GM13976 (cell line): ENCODE results near the gene PYDC1.
A peak's percentile ranks its signal among the peaks of the same experiment; 100 is the strongest.
"Not testable (repeated sequence)": the region's sequence is repeated elsewhere in the genome, so short reads cannot be mapped to it uniquely, and the experiment has no call there.

Source experiments
- DNase-seq: peaks from one replicate; pipeline ENCODE4 v3.0.0; 2012; ENCODE audit warnings: low spot score
- CTCF ChIP-seq: IDR thresholded peaks from 2 replicates; pipeline ENCODE4 v1.5.1; 2012; ENCODE audit warnings: borderline replicate concordance, mild to moderate bottlenecking; ENCODE audit not compliant: insufficient read depth; ENCODE audit errors: extremely low read depth, missing control alignments, control extremely low read depth
- in situ Hi-C: fragments of 300-500 bp; cut with MboI; formaldehyde crosslinking; loops from one replicate; pipeline ENCODE4 v1.12.0; 2022; ENCODE audit warnings: low sequenced_read_pairs, mixed read lengths, inconsistent platforms; ENCODE audit not compliant: unreplicated experiment

PYDC1 gene

GRCh38 chr16:31183432-31184428 lies 33.2 kb downstream of the PYDC1 start:
- TF ChIP-seq CTCF = no peak
- no peak for DNase-seq
- in situ Hi-C loops = loop anchor here (25.0 kb wide), 1 partner anchor 179 kb away; the partner anchor contains the start of gene ITGAX

GRCh38 chr16:31182391-31182790 lies 34.5 kb downstream of the PYDC1 start:
- no peak for TF ChIP-seq CTCF
- DNase-seq = no peak
- in situ Hi-C loops = loop anchor here (25.0 kb wide), 1 partner anchor 180 kb away; the partner anchor contains the start of gene ITGAX

GRCh38 chr16:31181102-31181830 lies 35.7 kb downstream of the PYDC1 start:
- no peak for DNase-seq
- in situ Hi-C loops = loop anchor here (25.0 kb wide), 1 partner anchor 181 kb away; the partner anchor contains the start of gene ITGAX
- no peak for TF ChIP-seq CTCF

GRCh38 chr16:31179747-31180459 lies 37.0 kb downstream of the PYDC1 start, which contains the start of gene FUS:
FUS (plus strand) TSS chr16:31180139; CDS start chr16:31180215, 76 bp downstream.
- in situ Hi-C loops = loop anchor here (25.0 kb wide), 1 partner anchor 182 kb away; the partner anchor contains the start of gene ITGAX
- peak; percentile 96 for DNase-seq
- no peak for TF ChIP-seq CTCF

- no peak for DNase-seq
- TF ChIP-seq CTCF = no peak
- in situ Hi-C loops = loop anchor here (25.0 kb wide), 1 partner anchor 183 kb away; the partner anchor contains the start of gene ITGAX
Measured at GRCh38 chr16:31179219-31179746, 37.7 kb downstream of the PYDC1 start.

- in situ Hi-C loops = loop anchor here (25.0 kb wide), 1 partner anchor 185 kb away; the partner anchor contains the start of gene ITGAX
- DNase-seq = no peak
- no peak for TF ChIP-seq CTCF
Measured at GRCh38 chr16:31177136-31177535, 39.8 kb downstream of the PYDC1 start.

- in situ Hi-C loops, DNase-seq: not testable (repeated sequence)
Measured at GRCh38 chr16:31170048-31170447, 46.9 kb downstream of the PYDC1 start.
